ENCODE measurements around the gene SLC12A3.

The SLC12A3 gene

DNA sequence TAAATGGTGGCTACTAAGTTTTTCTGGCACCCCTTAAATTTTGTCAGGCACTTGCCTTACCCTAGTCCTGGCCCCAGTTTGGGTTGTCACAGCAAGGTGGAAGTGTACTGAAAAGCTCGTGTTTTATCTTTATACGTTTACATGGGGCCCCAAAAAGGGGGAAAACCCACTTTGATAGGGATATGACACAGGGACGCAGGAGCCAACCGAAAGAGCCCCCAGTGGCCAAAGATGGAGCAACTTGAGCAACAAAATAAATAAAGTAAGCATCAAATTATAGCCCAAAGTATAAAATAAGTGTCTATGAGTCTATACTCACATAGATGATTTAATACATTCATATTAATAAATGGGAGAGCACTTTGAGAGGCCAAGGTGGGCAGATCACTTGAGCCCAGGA, 91.7 kb downstream of the SLC12A3 start:
- TF ChIP-seq CTCF (IDR thresholded peaks at IDR 0.05; ENCODE audit: low read depth, low read length): no peak

GRCh38 chr16:56960681-56961281, 95.8 kb downstream of the SLC12A3 start:
- no peak for DNase-seq (ENCODE audit: extremely low read depth, low read depth)
- no peak for TF ChIP-seq CTCF (IDR thresholded peaks at IDR 0.05; ENCODE audit: low read depth, low read length)

More for the DNA sequence above, 91.7 kb downstream of the SLC12A3 start:
- no peak for DNase-seq (ENCODE audit: extremely low read depth, low read depth)

GRCh38 chr16:56961386-56961785, 96.4 kb downstream of the SLC12A3 start:
- DNase-seq (ENCODE audit: extremely low read depth, low read depth): no peak
- TF ChIP-seq CTCF (IDR thresholded peaks at IDR 0.05; ENCODE audit: low read depth, low read length): no peak

GRCh38 chr16:56961851-56962281, 96.9 kb downstream of the SLC12A3 start, which contains the start of gene CETP:
CETP (plus strand) TSS chr16:56961950; CDS start chr16:56961980, 30 bp downstream.
- no peak for DNase-seq (ENCODE audit: extremely low read depth, low read depth)
- no peak for TF ChIP-seq CTCF (IDR thresholded peaks at IDR 0.05; ENCODE audit: low read depth, low read length)

- TF ChIP-seq CTCF (IDR thresholded peaks at IDR 0.05; ENCODE audit: low read depth, low read length): peak; percentile 70
- no peak for DNase-seq (ENCODE audit: extremely low read depth, low read depth)
These were observed 99.5 kb downstream of the SLC12A3 start for GRCh38 chr16:56964243-56965148.
